ENCODE measurements around the gene GFRA4.

- no peak for TF ChIP-seq POLR2A (IDR thresholded peaks at IDR 0.05)
- no peak for TF ChIP-seq CTCF (IDR thresholded peaks at IDR 0.05)
Observed at GRCh38 chr20:3673221-3674070, 10.2 kb upstream of the GFRA4 start.

Data from ovary (tissue), 3 donors.